HT-29 (cell line): ENCODE results near the gene SEMA6A. TPM values are rescaled to one million over a fixed set of nuclear protein-coding genes. Genes with fewer than 3 reads are reported as not detected.

Experiments used
- DNase-seq: peaks from one replicate; pipeline ENCODE4 v3.0.0-alpha.2; 2015; ENCODE audit warnings: low spot score
- total RNA-seq: library from RNA; depleted of rRNA; stranded (reverse); fragments of >200 nt; shearing (Covaris generic); gene quantifications from 2 replicates; pipeline ENCODE4 v1.2.3, GENCODE V29; 2014

SEMA6A gene
- total RNA-seq, 1 experiment from 2014 or later, result 0.99 TPM

- DNase-seq, result no peak
Measured at GRCh38 chr5:116409591-116410296, 164.9 kb downstream of the SEMA6A start.

DNA sequence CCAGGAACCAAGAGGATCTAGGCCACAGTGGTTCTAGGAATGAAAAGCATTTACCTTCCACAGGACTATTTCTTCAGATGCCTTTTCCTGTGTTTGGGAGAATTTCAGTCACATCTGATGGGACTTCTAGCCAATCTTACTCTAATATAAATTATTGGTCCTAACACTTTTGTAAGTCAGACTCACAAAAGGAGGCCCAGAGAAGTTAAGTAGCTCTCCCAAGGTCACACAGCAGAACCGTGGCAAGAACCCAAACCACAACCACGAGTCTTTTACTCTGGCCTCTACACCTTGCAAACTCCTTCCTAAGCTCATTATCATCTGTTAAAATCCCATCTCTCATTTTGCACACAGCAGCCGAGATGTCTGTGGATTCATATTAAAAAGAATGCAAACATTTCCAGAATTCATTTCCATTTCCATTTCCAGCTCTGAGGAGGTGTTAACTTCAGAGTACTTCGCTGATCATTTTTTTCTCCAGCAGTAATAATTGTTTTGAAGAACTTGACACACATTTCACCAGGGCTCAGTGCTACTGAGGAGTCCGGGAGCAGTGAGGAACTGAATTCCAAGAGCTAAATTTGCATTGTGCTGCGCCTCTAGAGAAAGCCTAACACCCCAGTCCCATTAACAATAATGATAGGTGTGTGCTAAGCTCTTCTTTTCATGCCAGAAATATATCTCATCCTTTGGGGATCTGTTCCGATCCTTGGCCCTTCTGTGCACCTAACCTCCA lies 168.1 kb downstream of the SEMA6A start:
- no peak for DNase-seq

DNA sequence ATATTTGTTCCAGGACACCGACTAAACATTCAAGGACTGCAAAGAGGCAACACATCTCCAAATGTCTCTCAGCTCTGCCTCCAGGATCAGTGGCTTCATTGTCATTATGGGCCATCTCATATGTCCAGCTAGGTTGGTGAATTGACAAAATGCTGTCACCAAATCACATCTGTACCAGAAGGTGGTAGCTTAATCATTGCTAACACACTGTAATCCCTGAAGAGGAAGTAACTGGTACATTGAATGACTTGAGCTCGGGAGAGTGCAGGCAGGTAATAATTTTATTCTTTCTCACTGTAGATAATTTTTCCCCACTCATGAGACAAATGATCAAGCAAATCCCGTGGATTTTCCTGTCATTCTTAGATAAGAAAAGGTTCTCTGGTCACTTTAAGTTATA lies 169.8 kb downstream of the SEMA6A start:
- no peak for DNase-seq

DNA sequence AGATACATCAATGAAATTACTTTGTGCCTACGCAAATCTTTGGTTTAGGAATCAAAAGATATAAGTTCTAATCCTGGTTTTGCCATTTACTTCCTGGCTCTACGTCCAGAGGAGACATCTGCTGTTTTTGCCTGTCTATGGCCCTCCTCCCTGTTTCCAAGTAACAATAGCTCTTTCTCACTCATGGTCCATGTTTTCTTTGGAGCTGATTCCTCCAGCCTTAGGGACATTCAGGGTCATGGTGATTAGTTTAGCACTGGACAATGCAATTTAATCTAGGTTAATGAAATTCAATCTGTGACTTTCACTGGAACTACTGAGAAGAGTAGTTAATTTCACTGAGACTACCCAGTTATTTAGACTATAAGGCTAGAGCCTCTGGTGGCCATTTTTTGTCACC lies 170.6 kb downstream of the SEMA6A start:
- DNase-seq, result no peak

DNA sequence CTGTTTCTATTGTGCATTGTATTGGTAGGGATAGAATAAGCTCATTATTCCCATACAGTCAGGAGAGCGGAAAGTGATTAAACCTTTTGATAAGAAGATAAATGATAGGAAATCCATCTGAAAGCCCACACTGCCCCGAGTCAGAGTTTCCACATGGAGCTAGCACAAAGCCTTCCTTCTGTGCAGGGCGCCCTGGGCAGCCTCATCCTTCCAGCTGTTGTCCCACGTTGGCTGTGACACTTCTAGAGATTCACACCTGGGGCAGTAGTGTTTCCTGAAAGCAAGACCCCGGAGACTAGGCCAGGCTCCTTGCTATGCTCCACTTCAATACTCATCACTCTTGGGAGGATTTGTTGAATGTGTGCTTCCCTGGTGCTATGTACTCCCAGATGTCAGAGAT lies 172.4 kb downstream of the SEMA6A start:
- no peak for DNase-seq

GRCh38 chr5:116401576-116401975 lies 173.0 kb downstream of the SEMA6A start:
- no peak for DNase-seq

DNA sequence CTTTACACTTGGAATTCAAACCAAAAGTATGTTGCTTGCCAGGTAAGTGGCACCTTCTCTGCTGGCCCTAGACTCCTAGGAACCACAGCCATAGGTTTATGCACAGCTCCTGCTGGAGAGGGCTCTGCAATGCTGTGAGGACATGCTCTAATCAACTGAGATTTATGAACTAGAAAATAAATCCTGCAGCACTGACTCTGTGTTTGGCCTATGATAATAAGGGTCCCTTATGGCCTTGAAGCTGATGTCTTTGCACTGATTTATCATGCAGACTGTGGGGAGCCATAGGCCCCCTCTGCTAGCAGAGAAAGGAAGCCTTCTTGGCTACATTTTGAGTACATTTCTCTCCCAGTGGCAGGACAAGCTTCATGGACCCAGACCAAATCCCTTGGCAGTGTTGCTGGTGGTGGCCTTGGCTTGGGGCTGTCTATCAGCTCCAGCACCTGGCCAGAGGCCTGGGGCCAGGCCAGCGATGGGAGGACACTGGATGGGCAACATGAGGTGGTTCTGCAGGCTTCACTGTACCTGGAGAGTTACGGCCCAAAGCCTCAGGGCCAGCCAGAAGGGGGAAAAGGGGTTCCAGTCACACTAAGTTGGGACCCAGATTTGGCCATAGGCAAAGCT lies 178.0 kb downstream of the SEMA6A start:
- DNase-seq, result no peak

DNA sequence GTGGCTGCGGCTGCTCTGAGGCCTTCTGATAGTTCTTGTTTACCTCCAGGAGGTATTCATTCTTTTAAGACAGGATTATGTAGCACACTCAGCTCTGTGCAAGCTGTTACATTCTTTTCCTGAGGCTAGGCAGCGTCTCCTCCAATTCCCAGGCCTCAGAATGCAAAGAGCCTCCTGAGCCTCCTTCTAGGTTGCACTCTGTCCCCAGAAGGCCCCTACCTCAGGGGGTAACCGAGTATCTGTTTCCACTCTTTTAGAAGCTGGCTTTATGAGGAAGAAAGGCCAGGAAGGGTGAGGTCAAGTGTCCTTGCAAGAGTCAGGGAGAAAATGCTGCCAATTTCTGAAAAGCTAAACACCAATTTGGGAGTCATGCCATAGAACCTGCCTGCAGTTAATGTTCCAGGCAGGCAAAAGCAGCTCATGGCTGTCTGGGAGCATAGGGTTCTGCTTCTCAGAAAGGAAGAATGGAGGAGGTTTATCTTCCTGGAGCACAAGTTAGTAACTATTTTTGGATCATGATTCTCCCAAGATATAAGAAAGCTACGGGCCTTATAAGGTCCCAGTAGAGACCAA lies 178.9 kb downstream of the SEMA6A start:
- no peak for DNase-seq

DNA sequence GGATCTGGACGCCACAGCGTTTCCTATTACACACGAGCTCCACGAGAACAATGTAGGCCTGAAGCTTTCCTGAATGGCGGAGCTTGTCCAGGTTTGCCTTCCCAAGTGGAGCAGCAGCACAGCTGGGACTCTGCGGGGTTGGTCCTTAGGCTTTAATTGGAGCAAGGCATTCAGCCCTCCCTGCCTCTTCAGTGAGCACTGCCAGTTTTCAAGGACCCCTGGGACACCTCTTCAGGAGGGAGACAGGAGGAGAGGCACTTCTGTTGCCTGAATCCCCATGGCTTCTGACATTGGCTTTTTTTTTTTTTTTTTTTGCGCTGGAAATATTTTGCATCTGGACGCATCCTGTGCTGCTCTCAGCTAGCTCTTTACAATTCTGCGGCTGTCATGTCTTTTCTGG lies 179.4 kb downstream of the SEMA6A start:
- DNase-seq, result no peak

DNA sequence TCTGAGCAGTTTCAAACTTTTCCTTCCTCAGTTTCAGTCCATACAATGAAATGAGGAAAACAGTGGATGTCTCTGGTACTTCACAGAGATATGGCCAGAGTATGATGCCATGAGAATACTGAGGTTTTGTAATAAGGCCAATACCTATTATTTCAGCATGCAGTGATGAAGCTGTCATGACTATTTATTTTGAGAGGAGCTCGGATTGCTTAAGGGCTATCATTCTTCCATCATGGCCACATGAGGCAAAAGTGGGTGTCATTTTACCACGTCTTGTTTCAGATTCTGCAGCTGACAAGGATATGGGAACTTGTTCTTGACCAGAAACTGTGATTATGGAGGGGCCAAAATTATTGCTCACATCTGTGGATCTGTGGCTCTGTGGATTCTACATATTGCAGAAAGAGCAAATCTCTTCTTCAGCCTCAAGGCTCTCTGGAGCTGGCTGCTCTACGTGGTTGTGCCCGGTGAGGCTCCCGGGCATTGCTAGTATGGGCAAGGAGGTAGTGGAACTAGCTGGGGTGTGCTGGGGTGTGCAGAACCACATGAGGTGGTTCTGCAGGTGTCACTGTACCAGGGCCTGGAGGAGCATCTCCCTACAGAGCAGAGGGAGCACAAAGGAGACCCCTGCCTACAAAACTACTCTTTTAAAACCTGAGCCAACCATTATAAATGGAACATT lies 180.3 kb downstream of the SEMA6A start:
- DNase-seq, result no peak
